Tibial nerve (tissue), 4 donors: ENCODE measurements around the gene ALDOA. TPM values are rescaled to one million over a fixed set of nuclear protein-coding genes. Genes with fewer than 3 reads are reported as not detected.

Experiments
- DNase-seq, 2 donors: peaks; one replicate each; pipeline ENCODE4 v3.0.0-alpha.2; 2019; ENCODE audit warnings: low spot score in 2 of 2
- H3K27ac ChIP-seq, 4 donors: fragments of 200-600 bp; sonication (generic) in 3 of 4; one replicate each; pipeline ENCODE4 v1.5.1; 2017 to 2019; ENCODE audit warnings: mild to moderate bottlenecking in 1 of 4
- H3K27me3 ChIP-seq, 2 donors: fragments of 200-600 bp; sonication (generic) in 1 of 2; one replicate each; pipeline versions ENCODE4 v1.5.1 to v1.6.0; 2017 to 2019
- H3K36me3 ChIP-seq, 3 donors: fragments of 200-600 bp; sonication (generic); one replicate each; pipeline ENCODE4 v1.5.1; 2018 to 2019
- H3K4me1 ChIP-seq, 4 donors: fragments of 200-600 bp; sonication (generic) in 3 of 4; one replicate each; pipeline ENCODE4 v1.5.1; 2017 to 2019
- H3K4me3 ChIP-seq, 4 donors: fragments of 200-600 bp; sonication (generic) in 3 of 4; one replicate each; pipeline ENCODE4 v1.5.1; 2017 to 2019; ENCODE audit warnings: mild to moderate bottlenecking in 1 of 4, moderate library complexity in 1 of 4
- H3K9me3 ChIP-seq, 4 donors: fragments of 200-600 bp; sonication (generic) in 3 of 4; one replicate each; pipeline ENCODE4 v1.5.1; 2017 to 2019
- CTCF ChIP-seq, 5 experiments: fragments of 200-600 bp in 3 of 5; fragments of 450-650 bp in 2 of 5; sonication (generic) in 3 of 5; IDR thresholded peaks; one replicate each; pipeline ENCODE4 v1.5.1; 2016 to 2019; ENCODE audit warnings: antibody characterized with exemption in 5 of 5, mild to moderate bottlenecking in 3 of 5, moderate library complexity in 2 of 5
- EP300 ChIP-seq, 2 donors: sonication (generic); formaldehyde crosslinking; IDR thresholded peaks; one replicate each; pipeline ENCODE4 v1.6.1; 2017; ENCODE audit warnings: antibody characterized with exemption in 2 of 2, mild to moderate bottlenecking in 1 of 2
- POLR2A ChIP-seq, 2 donors: fragments of 450-650 bp; IDR thresholded peaks; one replicate each; pipeline ENCODE4 v1.6.1; 2017; ENCODE audit warnings: antibody characterized with exemption in 2 of 2, mild to moderate bottlenecking in 2 of 2, moderate library complexity in 2 of 2
- WGBS, 2 donors: methylation state at CpG; one replicate each; pipeline ENCODE4 v1.1.5; 2018; 5-methylcytosine and 5-hydroxymethylcytosine counted together
- total RNA-seq, 4 donors: library from RNA; depleted of rRNA; stranded (reverse); fragments of >200 nt; gene quantifications; one replicate each; pipeline ENCODE4 v1.1.0, GENCODE V29; 2016

The ALDOA gene
- total RNA-seq, 4 donors from 2014 or later, result 474 to 649 (median 487) TPM

DNA sequence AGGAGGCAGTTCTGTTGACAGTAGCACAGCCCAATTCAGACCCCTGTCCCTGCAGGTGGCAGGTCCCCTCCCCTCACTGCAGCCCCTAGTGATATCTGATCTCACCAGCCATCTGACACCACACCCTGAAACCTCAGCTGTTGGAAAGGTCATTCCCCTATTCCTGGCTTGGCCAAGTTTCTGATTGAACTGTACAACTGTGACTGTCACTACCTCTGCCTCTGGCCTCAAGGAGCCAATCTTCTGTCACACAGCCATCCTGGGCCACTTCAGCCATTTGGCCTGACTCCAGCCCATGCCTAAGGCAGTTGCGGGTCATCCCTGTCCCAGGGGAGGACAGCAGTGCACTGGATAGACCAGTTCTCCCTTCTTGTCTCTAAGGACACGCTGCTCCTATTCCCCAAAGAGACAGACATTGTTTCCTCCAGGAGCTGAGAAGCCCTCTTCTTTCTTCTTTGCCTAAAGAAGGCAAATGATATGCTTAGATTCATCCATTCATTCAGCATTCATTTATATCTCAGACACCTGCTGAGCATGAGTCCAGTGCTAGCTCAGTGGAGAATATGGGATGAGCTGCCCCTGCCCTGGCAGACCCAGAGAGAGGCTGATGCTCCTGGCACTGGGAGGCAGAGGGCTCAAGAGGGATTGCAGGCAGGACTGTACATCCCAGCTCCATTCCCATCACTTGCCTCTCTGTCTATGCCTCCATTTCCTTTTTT lies 4.6 kb upstream of the ALDOA start:
- peaks cover 5 to 21% (median 9%) of the 10 kb centered on the region in 4 donors for H3K4me1 ChIP-seq
- TF ChIP-seq POLR2A (IDR thresholded peaks at IDR 0.05) (no peak), EP300 (IDR thresholded peaks at IDR 0.05) (no peak), CTCF (IDR thresholded peaks at IDR 0.05) (no peak)
- no peak overlapping the region for H3K27ac ChIP-seq
- WGBS, 2 donors, result 77 to 89% methylated on average over 2 of the region's 2 CpGs
- DNase-seq, result no peak
- H3K36me3 ChIP-seq, result no peaks in the 10 kb centered on the region
- H3K9me3 ChIP-seq, result no peaks in the 10 kb centered on the region
- no peaks in the 10 kb centered on the region for H3K27me3 ChIP-seq
- no peak overlapping the region for H3K4me3 ChIP-seq

DNA sequence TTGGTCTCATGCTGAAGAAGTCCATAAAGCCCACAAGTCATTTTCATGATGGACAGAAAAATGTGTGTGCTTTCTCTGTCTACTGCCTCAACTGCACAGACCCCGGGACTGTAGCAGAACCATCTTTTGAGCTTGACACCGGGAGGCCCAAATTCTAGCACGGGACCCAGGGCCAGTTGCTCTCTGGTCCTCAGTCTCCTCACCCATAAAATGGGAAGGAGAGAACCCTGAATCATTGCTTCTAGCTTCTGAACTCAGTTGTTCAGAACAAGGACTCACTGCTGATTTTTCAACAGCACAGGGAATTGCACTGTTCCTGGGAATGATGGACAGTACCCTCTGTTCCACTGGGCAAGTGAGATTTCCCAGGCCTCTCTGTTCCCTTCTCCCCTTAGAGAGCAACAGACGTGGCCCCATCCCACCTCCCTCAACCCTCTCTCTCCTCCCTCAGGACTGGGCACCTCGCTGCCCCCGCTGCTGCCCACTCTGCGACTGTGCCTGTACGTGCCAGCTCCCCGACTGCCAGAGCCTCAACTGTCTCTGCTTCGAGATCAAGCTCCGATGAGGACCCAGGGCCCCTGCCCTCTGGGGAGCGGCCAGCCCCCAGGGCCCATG lies 2.2 kb upstream of the ALDOA start:
- TF ChIP-seq EP300 (IDR thresholded peaks at IDR 0.05) (no peak), CTCF (IDR thresholded peaks at IDR 0.05) (no peak), POLR2A (IDR thresholded peaks at IDR 0.05) (no peak)
- H3K27me3 ChIP-seq, result no peaks in the 10 kb centered on the region
- peaks cover 0 to 16% (median 3%) of the 10 kb centered on the region in 3 donors for H3K36me3 ChIP-seq
- peak overlapping the region; percentile 65 to 96 (median 91) for H3K4me3 ChIP-seq
- H3K9me3 ChIP-seq, result no peaks in the 10 kb centered on the region
- DNase-seq, result no peak
- H3K4me1 ChIP-seq, result peaks cover 5 to 40% (median 26%) of the 10 kb centered on the region in 4 donors
- peak overlapping the region; percentile 90 to 100 (median 96) for H3K27ac ChIP-seq
- WGBS, 2 donors, result 42 to 47% methylated on average over 12 of the region's 12 CpGs

GRCh38 chr16:30063893-30064728 lies 1.4 kb upstream of the ALDOA start:
- Histone ChIP-seq H3K4me1 (peaks cover 5 to 47% (median 31%) of the 10 kb centered on the region in 4 donors), H3K27ac (peak overlapping the region; percentile 90 to 100 (median 96)), H3K9me3 (no peaks in the 10 kb centered on the region), H3K36me3 (peaks cover 0 to 23% (median 11%) of the 10 kb centered on the region in 3 donors), H3K4me3 (peak overlapping the region; percentile 65 to 96 (median 91)), H3K27me3 (no peaks in the 10 kb centered on the region)
- peak; percentile 73 to 79 for DNase-seq
- WGBS, 2 donors, result 4 to 5% methylated on average over 27 of the region's 27 CpGs
- peak; percentile 29 to 40 for TF ChIP-seq POLR2A (IDR thresholded peaks at IDR 0.05)
- peak in 1 of 2 donors; percentile 76 for TF ChIP-seq EP300 (IDR thresholded peaks at IDR 0.05)
- peak; percentile 23 to 63 (median 50) for TF ChIP-seq CTCF (IDR thresholded peaks at IDR 0.05)

GRCh38 chr16:30064729-30065101 lies 845 bp upstream of the ALDOA start:
- Histone ChIP-seq H3K27me3 (no peaks in the 10 kb centered on the region), H3K4me3 (peak overlapping the region; percentile 65 to 96 (median 91)), H3K4me1 (peaks cover 5 to 53% (median 37%) of the 10 kb centered on the region in 4 donors), H3K27ac (peak overlapping the region; percentile 90 to 100 (median 96)), H3K36me3 (peaks cover under 1 to 29% (median 17%) of the 10 kb centered on the region in 3 donors), H3K9me3 (no peaks in the 10 kb centered on the region)
- TF ChIP-seq CTCF (IDR thresholded peaks at IDR 0.05) (no peak), EP300 (IDR thresholded peaks at IDR 0.05) (no peak), POLR2A (IDR thresholded peaks at IDR 0.05) (no peak)
- peak in 1 of 2 donors; percentile 27 for DNase-seq
- 0% methylated on average over 17 to 25 of the region's 25 CpGs for WGBS, 2 donors
